Muscle of leg (tissue), 11 donors: ENCODE data around the gene PHF11. TPM values are rescaled to one million over a fixed set of nuclear protein-coding genes. Genes with fewer than 3 reads are reported as not detected.
A peak's percentile ranks its signal among the peaks of the same experiment; 100 is the strongest.

Experiments
- DNase-seq: peaks from one replicate; pipeline ENCODE4 v3.0.0; 2013
- H3K27ac ChIP-seq: one replicate; pipeline ENCODE4 v1.5.1; 2013; ENCODE audit warnings: mild to moderate bottlenecking, low read length, control low read depth
- H3K27me3 ChIP-seq: one replicate; pipeline ENCODE4 v1.6.1; 2013; ENCODE audit warnings: low read length; ENCODE audit not compliant: control insufficient read depth, insufficient read depth
- H3K36me3 ChIP-seq: one replicate; pipeline ENCODE4 v1.6.1; 2013; ENCODE audit warnings: low read length; ENCODE audit not compliant: control insufficient read depth, insufficient read depth
- H3K4me1 ChIP-seq: one replicate; pipeline ENCODE4 v1.6.1; 2013; ENCODE audit warnings: low read length; ENCODE audit not compliant: control insufficient read depth, insufficient read depth
- H3K4me3 ChIP-seq: one replicate; pipeline ENCODE4 v1.5.1; 2013; ENCODE audit warnings: low read length, control low read depth
- H3K9me3 ChIP-seq: replicated peaks from 2 replicates; pipeline ENCODE4 v1.6.1; 2013; ENCODE audit warnings: low read depth, low read length; ENCODE audit not compliant: control insufficient read depth
- WGBS: methylation state at CpG from one replicate; pipeline ENCODE4 v1.1.5; 2013; ENCODE audit warnings: missing lambda C conversion rate; ENCODE audit not compliant: insufficient coverage; 5-methylcytosine and 5-hydroxymethylcytosine counted together
- polyA plus RNA-seq, 8 donors: library from polyadenylated mRNA; unstranded; fragments of 120-200 nt; gene quantifications; one replicate each; pipeline versions ENCODE4 v1.2.1 to v1.2.3, GENCODE V29; 2013; ENCODE audit warnings: inconsistent platforms in 1 of 8, low replicate concordance in 1 of 8; ENCODE audit not compliant: insufficient read length in 8 of 8, insufficient read depth in 1 of 8
- total RNA-seq: library from RNA; stranded (reverse); fragments of 120-200 nt; gene quantifications from one replicate; pipeline ENCODE4 v1.2.4, GENCODE V29; 2013

PHF11 gene
- total and polyA plus RNA-seq, 9 donors, result 13.7 to 26.7 (median 17.4) TPM

DNA sequence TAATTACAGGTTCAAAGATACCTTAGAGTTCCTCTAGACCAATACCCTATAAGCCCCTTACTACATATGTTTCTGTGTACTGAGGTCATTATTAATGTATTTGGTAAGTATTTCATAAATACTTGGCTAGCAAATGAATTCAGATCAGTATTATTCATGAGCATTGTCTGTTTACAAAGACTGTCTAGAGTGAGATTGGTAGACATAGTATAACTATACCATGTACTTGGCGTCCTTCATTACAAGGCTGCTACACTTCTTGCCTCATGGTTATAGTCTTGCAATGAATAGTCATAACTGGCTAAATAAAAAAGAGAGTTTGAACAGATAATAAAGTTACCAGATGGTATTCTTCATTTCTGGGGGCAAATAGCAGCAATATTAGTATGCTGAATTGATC is 39.6 kb upstream of the PHF11 start:
- Histone ChIP-seq H3K27me3 (no peaks in the 10 kb centered on the region), H3K9me3 (no peaks in the 10 kb centered on the region), H3K4me1 (no peaks in the 10 kb centered on the region), H3K36me3 (no peaks in the 10 kb centered on the region), H3K4me3 (no peak overlapping the region), H3K27ac (no peak overlapping the region)
- no peak for DNase-seq
- no CpG with 5 or more reads among the region's 1 CpG for WGBS

DNA sequence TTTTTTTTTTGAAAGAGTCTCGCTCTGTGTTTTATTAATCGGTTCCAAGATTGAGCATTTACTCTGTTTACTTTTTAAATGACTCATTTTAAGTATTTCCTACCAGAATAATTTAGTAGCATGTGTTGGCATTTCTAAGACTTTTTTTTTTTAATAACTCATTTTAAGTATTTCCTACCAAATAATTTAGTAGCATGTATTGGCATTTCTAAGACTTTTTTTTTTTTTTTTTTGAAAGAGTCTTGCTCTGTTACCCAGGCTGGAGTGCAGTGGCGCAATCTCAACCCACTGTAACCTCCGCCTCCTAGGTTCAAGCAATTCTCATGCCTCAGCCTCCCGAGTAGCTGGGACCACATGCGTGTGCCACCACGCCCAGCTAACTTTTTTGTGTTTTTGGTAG is 38.5 kb upstream of the PHF11 start:
- Histone ChIP-seq H3K9me3 (no peaks in the 10 kb centered on the region), H3K27ac (no peak overlapping the region), H3K36me3 (peaks cover 8% of the 10 kb centered on the region), H3K27me3 (no peaks in the 10 kb centered on the region), H3K4me3 (no peak overlapping the region), H3K4me1 (no peaks in the 10 kb centered on the region)
- WGBS, result no CpG with 5 or more reads among the region's 7 CpGs
- DNase-seq, result no peak

DNA sequence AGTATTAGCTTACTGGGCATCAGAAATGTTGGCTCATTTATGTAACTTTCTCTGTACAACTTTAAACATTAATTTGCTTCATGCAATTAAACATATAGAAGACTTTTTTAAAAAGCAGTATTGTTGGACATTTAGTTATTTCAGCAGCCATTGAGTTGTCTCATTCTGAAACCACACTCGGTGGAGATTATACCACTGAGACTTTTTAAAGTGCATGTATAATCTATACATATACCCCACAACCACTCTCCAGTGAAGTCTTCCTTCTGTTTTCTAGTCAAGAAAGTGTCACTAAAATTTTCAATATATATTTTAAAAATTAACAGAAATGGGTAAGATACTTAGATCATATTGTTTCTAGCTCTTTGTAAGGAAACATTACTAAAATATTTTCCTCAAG is 36.2 kb upstream of the PHF11 start:
- no peak for DNase-seq
- Histone ChIP-seq H3K9me3 (peaks cover 6% of the 10 kb centered on the region), H3K4me1 (no peaks in the 10 kb centered on the region), H3K4me3 (no peak overlapping the region), H3K27ac (no peak overlapping the region), H3K36me3 (peaks cover 19% of the 10 kb centered on the region), H3K27me3 (no peaks in the 10 kb centered on the region)
- no CpG with 5 or more reads among the region's 1 CpG for WGBS

DNA sequence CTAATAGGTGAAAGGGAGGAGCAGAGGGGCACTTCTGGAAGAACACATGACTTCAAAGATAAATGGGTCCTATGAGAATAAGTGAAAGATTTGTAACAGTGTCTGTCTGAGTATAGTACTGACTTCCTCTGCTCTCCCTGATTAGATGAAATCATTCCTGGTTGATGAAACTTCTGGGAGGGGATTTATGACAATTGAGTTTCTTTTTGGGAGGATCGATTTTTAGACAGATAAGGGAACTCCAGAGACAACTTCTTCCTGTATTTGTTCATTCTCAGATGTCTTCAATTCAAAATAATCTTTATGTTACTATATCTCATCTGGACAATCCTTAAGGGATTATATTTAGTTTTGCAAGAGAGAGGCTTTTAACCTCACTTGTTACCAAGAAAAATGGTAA is 31.7 kb upstream of the PHF11 start:
- peaks cover 6% of the 10 kb centered on the region for H3K9me3 ChIP-seq
- WGBS, result no CpG with 5 or more reads among the region's 1 CpG
- no peak overlapping the region for H3K27ac ChIP-seq
- peaks cover 21% of the 10 kb centered on the region for H3K36me3 ChIP-seq
- DNase-seq, result no peak
- no peak overlapping the region for H3K4me3 ChIP-seq
- H3K27me3 ChIP-seq, result no peaks in the 10 kb centered on the region
- no peaks in the 10 kb centered on the region for H3K4me1 ChIP-seq

DNA sequence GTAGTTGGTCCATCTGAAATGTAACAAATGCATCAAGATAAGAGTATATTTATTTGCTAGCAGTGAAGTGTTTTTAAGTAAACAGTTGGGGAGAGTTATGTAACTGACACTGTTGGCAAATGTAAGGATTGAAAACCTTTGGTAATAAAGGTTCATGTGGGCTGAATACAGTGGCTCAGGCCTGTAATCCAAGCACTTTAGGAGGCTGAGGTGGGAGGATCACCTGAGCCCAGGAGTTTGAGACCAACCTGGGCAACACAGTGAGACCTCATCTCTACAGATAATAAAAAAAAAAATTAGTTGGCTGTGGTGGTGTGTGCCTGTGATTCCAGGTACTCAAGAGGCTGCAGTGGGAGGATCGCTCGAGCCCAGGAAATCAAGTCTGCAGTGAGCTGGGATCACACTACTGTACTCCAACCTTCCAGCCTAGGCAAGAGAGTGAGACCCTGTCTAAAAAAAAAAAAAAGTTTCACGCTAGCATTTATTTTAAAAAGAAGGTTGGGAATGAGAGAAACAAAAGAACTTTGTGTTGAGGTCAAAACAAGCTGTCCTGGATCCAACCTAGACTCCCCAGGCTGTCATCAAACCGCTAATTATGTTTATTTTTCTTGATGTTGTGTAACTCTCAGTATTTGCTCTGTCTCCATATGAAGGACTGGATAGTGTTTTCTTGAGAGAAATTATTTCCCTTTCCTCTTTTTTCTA is 31.0 kb upstream of the PHF11 start:
- Histone ChIP-seq H3K9me3 (peaks cover 6% of the 10 kb centered on the region), H3K27me3 (no peaks in the 10 kb centered on the region), H3K4me3 (no peak overlapping the region), H3K4me1 (no peaks in the 10 kb centered on the region), H3K36me3 (peaks cover 21% of the 10 kb centered on the region), H3K27ac (no peak overlapping the region)
- no CpG with 5 or more reads among the region's 4 CpGs for WGBS
- peak; percentile 11 for DNase-seq

DNA sequence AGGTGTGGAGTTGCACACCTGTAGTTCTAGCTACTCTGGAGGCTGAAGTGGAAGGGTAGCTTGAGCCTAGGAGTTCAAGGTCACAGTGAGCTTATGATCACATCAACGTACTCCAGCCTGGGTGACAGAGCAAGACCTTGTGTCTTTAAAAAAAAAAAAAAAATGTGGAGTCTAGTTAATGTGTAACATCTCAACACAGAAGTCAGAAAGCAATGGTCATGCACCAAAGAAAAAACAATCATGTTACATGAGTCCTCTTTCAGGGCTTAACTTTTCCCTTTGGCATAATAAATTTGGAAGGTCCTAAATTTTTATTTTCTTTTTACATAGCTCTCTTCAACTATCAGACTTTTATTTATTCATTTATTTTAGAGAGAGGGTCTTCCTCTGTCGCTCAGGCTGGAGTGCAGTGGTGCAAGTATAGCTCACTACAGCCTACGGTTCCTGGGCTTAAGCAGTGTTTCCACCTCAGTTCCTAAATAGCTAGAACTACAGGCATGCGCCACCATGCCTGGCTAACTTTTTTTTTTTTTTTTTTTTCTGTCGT is 29.4 kb upstream of the PHF11 start:
- 83% methylated on average over 1 of the region's 5 CpGs for WGBS
- Histone ChIP-seq H3K36me3 (peaks cover 21% of the 10 kb centered on the region), H3K27ac (no peak overlapping the region), H3K9me3 (peaks cover 6% of the 10 kb centered on the region), H3K27me3 (no peaks in the 10 kb centered on the region), H3K4me1 (no peaks in the 10 kb centered on the region), H3K4me3 (no peak overlapping the region)
- DNase-seq, result no peak

DNA sequence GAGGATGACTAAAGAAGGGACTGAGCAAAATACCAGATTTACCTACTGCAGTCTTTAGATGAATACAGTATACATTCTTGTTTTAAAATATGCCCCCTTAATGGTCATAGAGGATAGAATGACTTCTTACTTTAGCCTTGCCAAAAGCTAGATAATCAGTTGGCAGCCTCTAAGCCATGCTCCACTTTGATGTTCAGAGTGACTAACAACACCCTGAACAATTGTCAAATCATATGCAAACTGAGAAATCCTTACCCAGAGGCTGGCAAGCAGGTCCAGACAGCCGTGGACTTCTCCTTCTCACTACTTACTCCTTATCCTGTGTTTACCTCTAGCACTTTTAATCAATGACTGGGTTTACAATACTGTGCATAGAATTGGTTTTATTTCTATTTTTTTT is 23.6 kb upstream of the PHF11 start:
- Histone ChIP-seq H3K36me3 (peaks cover 15% of the 10 kb centered on the region), H3K27ac (no peak overlapping the region)
- WGBS, result no CpG with 5 or more reads among the region's 1 CpG

DNA sequence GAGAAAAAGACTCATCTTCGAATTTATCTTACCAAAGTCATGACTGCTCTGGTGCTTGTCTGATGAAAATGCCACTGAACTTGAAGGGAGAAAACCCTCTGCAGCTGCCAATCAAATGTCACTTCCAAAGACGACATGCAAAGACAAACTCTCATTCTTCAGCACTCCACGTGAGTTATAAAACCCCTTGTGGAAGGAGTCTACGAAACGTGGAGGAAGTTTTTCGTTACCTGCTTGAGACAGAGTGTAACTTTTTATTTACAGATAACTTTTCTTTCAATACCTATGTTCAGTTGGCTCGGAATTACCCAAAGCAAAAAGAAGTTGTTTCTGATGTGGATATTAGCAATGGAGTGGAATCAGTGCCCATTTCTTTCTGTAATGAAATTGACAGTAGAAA is 19.2 kb upstream of the PHF11 start:
- no peaks in the 10 kb centered on the region for H3K27me3 ChIP-seq
- H3K4me3 ChIP-seq, result no peak overlapping the region
- no peak overlapping the region for H3K27ac ChIP-seq
- DNase-seq, result no peak
- no CpG with 5 or more reads among the region's 7 CpGs for WGBS
- H3K36me3 ChIP-seq, result peaks cover 31% of the 10 kb centered on the region
- no peaks in the 10 kb centered on the region for H3K4me1 ChIP-seq
- H3K9me3 ChIP-seq, result no peaks in the 10 kb centered on the region

More for the DNA sequence above, 23.6 kb upstream of the PHF11 start:
- H3K4me1 ChIP-seq, result no peaks in the 10 kb centered on the region
- H3K4me3 ChIP-seq, result no peak overlapping the region
- H3K27me3 ChIP-seq, result no peaks in the 10 kb centered on the region
- no peaks in the 10 kb centered on the region for H3K9me3 ChIP-seq
- no peak for DNase-seq

DNA sequence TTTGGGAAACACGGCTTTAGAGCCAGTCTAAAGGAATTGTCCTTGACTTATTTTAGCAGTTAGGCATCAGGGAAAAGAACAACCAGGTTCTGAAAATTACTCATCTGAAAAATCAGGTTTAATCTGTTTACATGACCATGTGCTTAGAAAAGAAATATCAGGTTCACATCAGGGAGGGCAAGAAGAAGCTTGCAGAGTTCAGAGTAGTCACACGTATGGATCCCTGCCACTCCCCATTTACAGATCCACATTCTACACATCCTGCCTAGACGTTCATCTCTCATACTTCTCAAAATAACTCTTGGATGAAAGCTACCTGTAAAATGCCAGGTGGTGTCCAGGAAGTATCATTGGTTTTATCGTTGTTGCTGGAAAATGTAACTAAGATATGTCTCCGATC is 14.0 kb upstream of the PHF11 start:
- WGBS, result no CpG with 5 or more reads among the region's 5 CpGs
- H3K36me3 ChIP-seq, result peaks cover 30% of the 10 kb centered on the region
- no peaks in the 10 kb centered on the region for H3K9me3 ChIP-seq
- no peaks in the 10 kb centered on the region for H3K27me3 ChIP-seq
- no peaks in the 10 kb centered on the region for H3K4me1 ChIP-seq
- no peak overlapping the region for H3K4me3 ChIP-seq
- DNase-seq, result no peak
- no peak overlapping the region for H3K27ac ChIP-seq

DNA sequence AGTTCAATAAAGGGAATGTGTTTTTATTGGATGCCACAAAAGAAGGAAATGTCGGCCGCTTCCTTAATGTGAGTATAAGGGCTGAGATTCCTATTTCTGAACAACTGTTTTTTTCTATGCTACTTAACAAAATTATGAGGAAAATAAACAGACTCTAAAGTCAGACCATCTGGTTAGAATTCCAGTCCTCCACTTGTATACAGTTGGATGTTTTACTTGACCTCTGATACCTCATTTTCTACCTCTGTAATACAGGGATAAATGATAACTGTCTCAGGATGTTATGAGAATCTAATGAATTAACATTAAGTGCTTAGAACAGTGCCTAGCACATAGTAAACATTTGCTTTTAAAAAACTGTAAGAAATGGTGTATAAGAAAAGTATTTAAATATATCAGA is 7.2 kb upstream of the PHF11 start:
- Histone ChIP-seq H3K9me3 (no peaks in the 10 kb centered on the region), H3K36me3 (peaks cover 10% of the 10 kb centered on the region), H3K27me3 (no peaks in the 10 kb centered on the region), H3K4me1 (no peaks in the 10 kb centered on the region), H3K4me3 (no peak overlapping the region), H3K27ac (no peak overlapping the region)
- no peak for DNase-seq
- no CpG with 5 or more reads among the region's 2 CpGs for WGBS
